Tongue (tissue), 2 donors: Measurements from ENCODE around the gene FGF19. TPM values are rescaled to one million over a fixed set of nuclear protein-coding genes. Genes with fewer than 3 reads are reported as not detected.

Source experiments
- DNase-seq: peaks from one replicate; pipeline ENCODE4 v3.0.0-alpha.2; 2015
- total RNA-seq: library from RNA; depleted of rRNA; stranded (reverse); fragments of >200 nt; gene quantifications from one replicate; pipeline ENCODE4 v1.2.3, GENCODE V29; 2014

Gene FGF19
- total RNA-seq, 1 donor from 2014 or later, result 1.8 TPM

GRCh38 chr11:69669486-69669885, 34.3 kb downstream of the FGF19 start:
- no peak for DNase-seq

DNA sequence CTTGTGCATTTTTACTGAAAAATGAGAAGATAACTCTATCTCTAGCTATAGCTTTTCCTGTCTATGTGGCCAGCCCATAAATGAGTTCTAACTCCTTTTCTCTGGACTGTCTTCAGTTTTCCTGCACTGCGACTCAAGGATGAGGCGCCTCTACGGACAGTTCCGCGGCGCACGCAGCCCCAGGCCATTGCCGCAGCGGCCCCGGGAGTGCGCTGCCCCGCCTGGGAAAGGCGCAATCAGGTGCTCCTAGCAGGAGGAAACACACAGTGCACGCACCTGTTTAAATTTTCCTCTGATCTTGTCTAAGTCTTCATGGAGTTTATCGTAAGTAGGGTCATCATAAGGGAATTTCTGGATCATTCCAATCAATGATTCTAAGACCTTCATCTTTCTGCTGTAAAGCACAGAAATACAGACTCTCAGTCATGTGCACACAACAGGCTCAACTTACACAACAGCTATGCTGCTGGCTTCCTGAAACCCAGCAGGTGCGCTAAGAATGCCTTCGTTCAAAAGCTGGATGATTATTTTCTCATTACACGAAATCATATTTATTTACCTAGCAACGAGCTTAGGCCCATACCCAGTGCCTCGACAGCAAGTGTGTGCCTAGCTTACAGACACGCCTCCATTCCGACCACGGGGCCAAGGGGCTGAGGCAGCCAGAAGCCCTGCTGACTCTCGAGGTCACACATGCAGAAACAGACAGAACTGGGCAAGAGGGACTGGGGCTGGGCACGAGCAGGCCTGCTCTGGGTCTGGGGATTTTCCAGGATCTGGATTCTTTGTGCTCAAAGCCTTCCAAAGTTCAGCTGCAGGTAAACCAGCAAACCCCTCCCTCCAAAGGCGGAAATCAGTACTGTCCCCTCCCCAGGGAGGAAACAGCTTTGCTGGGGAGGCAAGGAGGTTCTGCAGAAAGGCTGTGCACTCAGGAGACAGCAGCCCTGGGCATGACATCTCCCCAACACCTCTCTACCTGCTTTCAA, 35.9 kb downstream of the FGF19 start:
- no peak for DNase-seq

DNA sequence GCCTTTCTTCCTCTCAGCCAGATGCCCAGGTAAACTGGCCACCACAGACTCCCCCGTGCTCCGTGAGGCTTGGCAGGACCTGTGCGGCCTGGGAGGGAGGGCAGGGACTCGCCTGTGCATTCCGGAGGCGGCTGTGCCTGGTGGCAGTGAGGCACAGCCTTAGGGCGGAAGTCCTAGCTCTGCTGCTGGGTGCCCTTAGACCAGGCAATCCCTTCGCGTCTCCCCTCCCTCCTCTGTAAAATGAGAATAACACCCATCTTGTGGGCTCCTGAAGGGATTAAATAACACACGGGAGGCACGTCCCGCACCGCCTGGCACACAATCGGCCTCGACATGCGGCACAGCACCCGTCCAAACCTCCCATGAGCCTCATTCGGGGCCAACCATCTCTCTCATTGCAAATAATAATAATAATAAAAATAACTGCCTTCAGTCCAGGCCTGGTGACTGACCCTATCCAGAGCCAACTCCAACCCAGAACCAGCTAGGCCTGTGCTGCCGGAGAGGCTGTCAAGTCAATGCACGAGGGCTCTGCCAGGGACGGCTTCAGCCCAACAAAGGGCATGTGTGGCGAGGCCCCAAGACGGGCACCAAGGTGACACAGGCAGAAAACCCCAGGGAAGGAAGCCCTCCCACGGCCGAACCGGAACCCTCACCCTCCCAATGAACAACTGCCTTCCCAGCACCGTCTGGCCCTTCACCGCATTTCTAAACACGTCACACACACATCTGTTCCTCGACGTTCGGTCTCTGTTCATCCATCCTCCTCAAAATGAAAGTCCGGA, 36.9 kb downstream of the FGF19 start:
- no peak for DNase-seq

DNA sequence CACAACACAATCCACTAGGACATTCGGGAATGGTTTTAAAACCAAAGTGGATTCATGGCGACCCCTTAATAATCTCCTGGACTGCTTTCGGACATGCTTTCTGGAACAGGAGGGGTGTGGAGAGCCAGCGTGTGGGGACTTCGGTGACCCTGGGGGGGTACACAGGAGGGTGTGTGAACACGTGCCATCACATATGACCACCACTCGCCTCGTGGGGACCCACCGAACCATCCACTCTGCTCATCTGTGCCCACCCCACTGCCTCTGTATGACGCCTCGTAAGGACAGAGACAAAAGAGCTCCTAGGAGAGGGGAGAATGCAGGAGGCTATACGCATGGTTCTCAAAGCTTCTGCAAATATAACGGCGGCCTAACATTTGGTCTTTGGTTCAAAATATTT, 37.6 kb downstream of the FGF19 start:
- no peak for DNase-seq

- no peak for DNase-seq
Measured at GRCh38 chr11:69665669-69666068, 38.2 kb downstream of the FGF19 start.

DNA sequence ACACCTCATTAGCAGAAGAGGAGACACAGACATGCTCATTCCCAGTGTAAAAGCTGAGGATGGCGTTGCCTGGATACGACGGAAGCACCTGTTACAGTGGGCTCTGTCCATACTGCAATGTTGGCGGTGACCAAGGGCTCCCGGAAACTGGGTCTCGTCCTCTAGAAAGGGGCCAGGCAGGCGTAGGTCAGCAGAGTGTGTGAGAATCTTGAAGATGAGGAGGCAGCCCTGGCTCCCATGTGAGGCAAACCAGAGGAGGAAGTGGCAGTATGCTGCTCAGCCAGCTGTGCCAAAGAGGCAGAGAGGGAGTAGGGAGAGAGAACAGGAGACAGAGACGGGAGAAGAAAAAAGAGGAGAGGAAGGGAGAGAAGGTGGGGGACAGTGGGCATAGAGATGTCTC, 38.9 kb downstream of the FGF19 start:
- no peak for DNase-seq

- no peak for DNase-seq
Measured at GRCh38 chr11:69664103-69664775, 39.6 kb downstream of the FGF19 start.

- no peak for DNase-seq
Measured at GRCh38 chr11:69663326-69663725, 40.5 kb downstream of the FGF19 start.

DNA sequence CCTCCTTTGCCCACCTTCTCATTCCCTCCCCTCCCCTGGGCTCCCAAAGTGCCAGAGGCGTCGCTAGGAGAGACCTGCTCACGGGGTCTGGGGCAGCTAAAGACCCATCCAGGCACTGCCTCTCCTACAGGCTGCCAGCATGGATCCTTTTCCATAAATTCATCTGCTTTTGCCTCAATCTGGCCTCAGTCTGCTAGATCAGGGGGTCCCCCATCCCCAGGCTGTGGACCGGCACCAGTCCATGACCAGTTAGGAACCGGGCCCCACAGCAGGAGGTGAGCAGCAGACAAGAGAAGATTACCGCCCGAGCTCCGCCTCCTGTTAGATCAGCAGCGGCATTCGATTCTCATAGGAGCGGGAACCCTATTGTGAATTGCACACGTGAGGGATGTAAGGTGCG, 41.0 kb downstream of the FGF19 start:
- no peak for DNase-seq

DNA sequence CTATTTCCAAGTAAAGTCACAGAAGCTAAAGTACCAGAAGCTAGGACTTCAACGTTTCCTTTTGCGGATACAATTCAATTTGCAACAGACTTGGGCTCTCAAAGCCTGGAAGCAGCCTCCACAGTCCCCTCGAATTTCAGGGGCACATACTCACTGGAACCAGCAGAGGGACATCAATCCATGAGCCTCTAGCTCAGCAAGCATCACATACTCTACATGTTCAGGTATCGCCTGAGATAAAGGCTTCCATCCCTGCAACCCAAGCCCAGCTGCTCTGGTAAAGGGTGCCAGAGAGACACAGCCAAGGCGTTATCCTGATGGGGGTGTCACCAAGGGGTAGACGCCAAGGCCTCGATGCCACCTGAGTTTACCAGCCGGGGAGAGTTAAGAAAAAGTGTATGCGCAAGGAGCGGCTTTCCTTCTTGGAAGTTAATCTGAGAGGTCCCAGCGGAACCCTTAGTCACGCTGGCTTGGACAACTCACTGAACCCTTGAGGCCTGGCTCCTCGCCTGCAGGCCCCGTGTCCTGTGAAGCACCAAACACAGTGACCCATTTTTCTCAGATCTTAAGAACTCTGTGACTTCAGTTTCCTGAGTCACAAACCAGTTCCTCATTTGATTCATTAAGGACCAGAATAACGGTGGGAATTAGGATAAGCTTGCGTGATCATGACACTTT, 41.7 kb downstream of the FGF19 start:
- DNase-seq, result no peak

DNA sequence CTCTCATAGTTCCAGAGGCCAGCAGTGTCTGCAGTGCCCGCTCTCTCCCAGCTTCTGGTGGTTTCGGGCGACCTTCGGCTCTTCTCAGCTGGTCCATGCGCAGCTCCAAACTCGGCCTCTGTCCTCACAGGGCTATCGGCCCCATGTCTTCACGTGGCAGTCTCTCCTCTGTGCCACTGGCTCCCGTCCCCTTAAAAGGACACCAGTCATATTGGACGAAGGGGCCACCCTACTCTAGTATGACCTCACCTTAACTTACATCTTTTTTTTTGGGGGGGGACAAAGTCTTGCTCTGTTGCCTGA, 42.5 kb downstream of the FGF19 start:
- DNase-seq, result no peak

DNA sequence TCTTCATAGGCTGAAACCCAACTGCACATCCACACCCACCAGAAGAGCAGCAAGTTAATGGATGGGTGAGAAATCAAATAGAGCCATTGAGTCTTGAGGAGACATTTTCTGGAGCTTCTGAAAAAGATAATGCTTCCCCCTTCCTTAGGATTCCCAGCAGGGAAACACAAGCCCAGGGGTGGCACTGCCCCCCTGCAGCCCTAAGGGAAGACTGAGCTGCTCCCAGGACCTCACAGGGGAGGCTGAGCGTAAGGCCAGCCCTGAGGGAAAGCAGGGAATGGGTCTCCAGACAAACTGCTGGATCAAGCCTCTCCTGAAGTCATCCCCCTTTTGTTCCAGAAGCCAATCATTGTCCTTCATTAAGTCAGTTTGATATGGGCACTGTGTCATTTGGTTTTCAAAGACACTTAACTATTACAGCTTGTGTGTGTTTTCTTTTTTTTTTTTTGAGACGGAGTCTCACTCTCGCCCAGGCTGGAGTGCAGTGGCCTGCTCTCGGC, 43.8 kb downstream of the FGF19 start:
- no peak for DNase-seq

- DNase-seq, result no peak
Measured at GRCh38 chr11:69659591-69659990, 44.2 kb downstream of the FGF19 start.

GRCh38 chr11:69658626-69659450, 45.0 kb downstream of the FGF19 start:
- no peak for DNase-seq

- peak; percentile 50 for DNase-seq
Measured at GRCh38 chr11:69657911-69658625, 45.8 kb downstream of the FGF19 start.

DNA sequence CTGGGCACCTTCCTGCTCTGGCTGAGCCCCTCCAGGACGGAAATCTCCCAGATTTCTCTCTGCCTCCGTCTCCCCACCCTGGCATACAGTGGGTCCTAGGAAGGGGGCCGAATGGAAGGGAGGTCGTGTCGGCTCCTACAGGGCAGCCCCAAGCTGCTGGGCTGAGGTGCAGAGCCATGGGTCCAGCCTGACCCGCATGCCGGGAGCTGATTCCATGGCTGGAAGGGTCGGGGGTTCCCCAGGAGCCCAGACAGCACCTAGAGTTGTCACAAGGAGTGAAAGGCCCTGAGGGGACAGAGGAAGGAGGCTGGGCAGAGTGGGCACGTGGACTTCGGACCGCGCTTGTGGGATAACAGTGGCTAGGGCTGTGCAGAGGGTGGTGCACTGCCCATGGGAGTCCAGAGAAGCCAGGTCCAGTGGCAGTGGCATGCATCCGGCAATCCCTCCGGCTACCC, 46.3 kb downstream of the FGF19 start:
- no peak for DNase-seq

DNA sequence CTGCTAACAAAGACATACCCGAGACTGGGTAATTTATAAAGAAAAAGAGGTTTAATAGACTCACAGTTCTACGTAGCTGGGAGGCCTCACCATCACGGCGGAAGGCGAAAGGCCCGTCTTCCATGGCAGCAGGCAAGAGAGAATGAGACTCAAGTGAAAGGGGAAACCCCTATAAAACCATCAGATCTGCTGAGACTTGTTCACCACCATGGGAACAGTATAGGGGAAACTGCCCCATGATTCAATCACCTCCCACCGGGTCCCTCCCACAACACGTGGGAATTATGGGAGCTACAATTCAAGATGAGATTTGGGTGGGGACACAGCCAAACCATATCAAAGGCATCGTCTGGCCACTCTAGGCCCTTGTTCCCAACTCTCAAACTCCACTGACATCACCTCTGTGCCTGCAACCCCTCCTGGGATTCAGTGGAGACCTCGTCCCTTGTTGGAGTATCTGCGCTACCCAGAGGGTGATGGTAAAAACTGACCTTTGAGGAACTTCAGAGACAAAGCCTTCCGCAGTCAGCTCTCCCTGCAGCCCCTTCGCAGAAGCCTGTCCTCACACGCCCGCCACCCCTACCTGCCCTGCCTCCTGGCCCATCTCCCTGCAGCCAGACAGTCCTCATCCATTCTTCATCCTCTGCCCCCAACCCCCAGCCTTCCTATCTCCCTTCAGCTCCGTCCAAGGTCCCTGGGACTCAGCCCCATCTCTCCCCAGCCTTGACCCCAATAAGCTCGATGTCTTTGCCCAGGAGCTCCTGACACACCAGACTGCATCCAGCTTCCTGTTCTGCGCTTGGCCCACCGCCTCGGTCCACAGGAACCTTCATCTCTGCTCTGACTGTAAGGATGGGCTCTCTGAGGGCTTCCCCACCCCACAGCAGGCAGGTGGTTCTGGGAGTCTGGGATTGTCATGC, 47.0 kb downstream of the FGF19 start:
- DNase-seq, result no peak

- no peak for DNase-seq
Measured at GRCh38 chr11:69655479-69656428, 48.1 kb downstream of the FGF19 start.
